Parathyroid adenoma (tissue), 2 donors: ENCODE data around the gene KIAA1671.

Experiments used
- H2AFZ ChIP-seq: fragments of 300-600 bp; sonication (generic); one replicate; pipeline ENCODE4 v1.7.0; 2017; ENCODE audit warnings: antibody characterized with exemption, mild to moderate bottlenecking
- H3K27ac ChIP-seq: fragments of 300-600 bp; sonication (generic); one replicate; pipeline ENCODE4 v1.7.0; 2017
- H3K27me3 ChIP-seq: fragments of 300-600 bp; sonication (generic); one replicate; pipeline ENCODE4 v1.7.0; 2017; ENCODE audit warnings: low read length; ENCODE audit not compliant: control insufficient read depth, insufficient read depth
- H3K36me3 ChIP-seq: fragments of 300-600 bp; sonication (generic); one replicate; pipeline ENCODE4 v1.7.0; 2017; ENCODE audit warnings: low read length; ENCODE audit not compliant: control insufficient read depth, insufficient read depth
- H3K4me1 ChIP-seq: fragments of 300-600 bp; sonication (generic); one replicate; pipeline ENCODE4 v1.7.0; 2017; ENCODE audit warnings: control low read depth
- H3K4me2 ChIP-seq: fragments of 300-600 bp; sonication (generic); one replicate; pipeline ENCODE4 v1.7.0; 2017; ENCODE audit warnings: low read length
- H3K4me3 ChIP-seq: fragments of 300-600 bp; sonication (generic); one replicate; pipeline ENCODE4 v1.7.0; 2017; ENCODE audit warnings: low read depth, low read length
- H3K79me2 ChIP-seq: fragments of 300-600 bp; sonication (generic); one replicate; pipeline ENCODE4 v1.7.0; 2017; ENCODE audit warnings: control low read depth
- H3K9ac ChIP-seq: fragments of 300-600 bp; sonication (generic); one replicate; pipeline ENCODE4 v1.7.0; 2017; ENCODE audit warnings: mild to moderate bottlenecking
- H3K9me3 ChIP-seq: fragments of 300-600 bp; sonication (generic); one replicate; pipeline ENCODE4 v1.7.0; 2017; ENCODE audit warnings: low read length; ENCODE audit not compliant: control insufficient read depth
- TF ChIP-seq, protein P1 (sequence below): fragments of 300-600 bp; sonication (generic); IDR thresholded peaks from one replicate; pipeline ENCODE4 v1.7.0; 2017; ENCODE audit warnings: antibody characterized with exemption, mild to moderate bottlenecking
- donor health status: primary hyperparathyroidism.

KIAA1671 gene

DNA sequence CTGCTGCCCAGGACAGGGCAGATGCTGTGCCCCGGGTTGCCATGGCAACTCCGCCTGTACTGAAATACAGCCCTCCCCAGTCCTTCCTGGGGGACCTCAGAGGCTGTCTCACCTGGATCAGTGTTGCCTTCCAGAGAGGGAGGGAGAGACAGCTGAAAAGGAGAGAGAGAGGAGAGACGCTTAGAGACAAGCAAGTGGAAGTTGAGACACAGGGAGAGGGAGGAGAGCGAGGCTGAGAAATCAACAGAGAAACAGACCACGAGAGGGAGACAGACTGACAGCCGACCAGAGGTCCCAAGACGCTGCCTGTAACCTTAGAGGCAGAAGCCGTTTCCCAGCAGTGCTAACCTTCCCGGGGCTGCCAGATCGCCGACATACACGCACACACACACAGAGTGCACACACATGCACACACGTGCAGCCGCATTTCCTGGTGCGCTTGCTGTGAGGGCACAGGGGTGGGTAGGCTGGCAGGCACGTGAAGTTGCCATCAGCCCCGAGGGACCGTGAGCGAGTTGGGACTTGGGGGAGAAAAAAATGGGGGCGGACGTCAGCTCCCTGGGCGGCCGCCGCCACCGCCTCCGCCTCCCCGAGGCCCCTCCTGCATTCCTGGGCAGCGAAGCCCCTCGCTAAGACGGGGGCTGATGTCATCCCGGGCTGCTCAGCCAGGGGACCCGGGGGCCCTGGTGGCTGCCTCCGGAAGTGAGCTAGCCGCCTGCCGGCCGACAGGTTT, 158.5 kb downstream of the KIAA1671 start:
- H3K9ac ChIP-seq = no peak overlapping the region
- peak overlapping the region; percentile 53 for H2AFZ ChIP-seq
- TF ChIP-seq, protein P1, sequence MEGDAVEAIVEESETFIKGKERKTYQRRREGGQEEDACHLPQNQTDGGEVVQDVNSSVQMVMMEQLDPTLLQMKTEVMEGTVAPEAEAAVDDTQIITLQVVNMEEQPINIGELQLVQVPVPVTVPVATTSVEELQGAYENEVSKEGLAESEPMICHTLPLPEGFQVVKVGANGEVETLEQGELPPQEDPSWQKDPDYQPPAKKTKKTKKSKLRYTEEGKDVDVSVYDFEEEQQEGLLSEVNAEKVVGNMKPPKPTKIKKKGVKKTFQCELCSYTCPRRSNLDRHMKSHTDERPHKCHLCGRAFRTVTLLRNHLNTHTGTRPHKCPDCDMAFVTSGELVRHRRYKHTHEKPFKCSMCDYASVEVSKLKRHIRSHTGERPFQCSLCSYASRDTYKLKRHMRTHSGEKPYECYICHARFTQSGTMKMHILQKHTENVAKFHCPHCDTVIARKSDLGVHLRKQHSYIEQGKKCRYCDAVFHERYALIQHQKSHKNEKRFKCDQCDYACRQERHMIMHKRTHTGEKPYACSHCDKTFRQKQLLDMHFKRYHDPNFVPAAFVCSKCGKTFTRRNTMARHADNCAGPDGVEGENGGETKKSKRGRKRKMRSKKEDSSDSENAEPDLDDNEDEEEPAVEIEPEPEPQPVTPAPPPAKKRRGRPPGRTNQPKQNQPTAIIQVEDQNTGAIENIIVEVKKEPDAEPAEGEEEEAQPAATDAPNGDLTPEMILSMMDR = peak; percentile 21
- H3K4me3 ChIP-seq = peak overlapping the region; percentile 49
- no peaks in the 10 kb centered on the region for H3K9me3 ChIP-seq
- peak overlapping the region; percentile 29 for H3K27ac ChIP-seq
- no peaks in the 10 kb centered on the region for H3K4me1 ChIP-seq
- H3K4me2 ChIP-seq = peak overlapping the region; percentile 79
- no peaks in the 10 kb centered on the region for H3K27me3 ChIP-seq
- H3K36me3 ChIP-seq = no peaks in the 10 kb centered on the region
- peaks cover 2% of the 10 kb centered on the region for H3K79me2 ChIP-seq

DNA sequence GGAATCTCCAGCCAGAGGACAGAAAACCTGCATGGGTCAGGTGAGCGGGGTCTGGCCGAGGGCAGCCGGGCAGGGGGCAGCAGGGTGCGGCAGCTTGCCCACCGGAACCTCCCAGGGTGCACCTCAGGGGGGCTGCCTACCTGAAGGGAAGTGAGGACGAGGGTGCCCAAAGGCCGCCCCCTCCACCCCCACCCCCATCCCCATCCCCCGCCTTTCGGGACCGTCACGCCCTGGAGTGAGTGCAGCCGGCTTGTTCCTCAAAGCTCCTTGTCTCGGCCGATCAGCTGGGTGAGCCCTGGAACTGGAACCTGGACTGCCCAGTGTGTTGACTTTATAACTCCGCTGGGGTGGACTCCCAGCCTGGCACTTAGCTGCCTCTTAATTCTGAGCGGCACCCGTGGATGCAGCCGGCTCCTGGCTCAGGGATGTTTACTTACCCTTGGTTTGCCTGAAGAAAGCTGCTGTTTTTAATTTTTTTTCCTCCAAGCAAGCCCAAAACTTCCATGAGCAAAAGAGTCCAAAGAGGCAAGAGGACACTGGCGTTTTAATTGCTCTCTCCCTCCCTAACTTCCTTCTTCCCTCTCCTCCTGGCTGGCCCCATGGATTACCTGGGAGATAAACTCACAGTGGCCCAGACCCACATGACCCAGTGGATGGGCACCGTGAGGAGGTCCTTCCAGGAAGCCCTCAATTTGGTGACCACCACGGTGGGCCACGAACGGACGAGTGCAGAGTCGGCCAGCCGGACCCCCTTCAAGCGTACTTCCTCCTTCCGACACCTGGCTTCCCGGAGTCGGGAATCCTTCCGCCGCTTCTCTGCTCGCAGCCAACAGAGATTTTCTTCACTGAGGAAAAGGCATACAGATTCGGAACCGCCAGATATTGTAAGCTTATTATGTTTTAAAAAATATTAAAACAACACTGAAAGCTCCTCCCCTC, 159.3 kb downstream of the KIAA1671 start:
- TF ChIP-seq, protein P1 = no peak
- no peak overlapping the region for H2AFZ ChIP-seq
- H3K4me2 ChIP-seq = peak overlapping the region; percentile 79
- H3K4me3 ChIP-seq = peak overlapping the region; percentile 49
- no peaks in the 10 kb centered on the region for H3K36me3 ChIP-seq
- H3K27ac ChIP-seq = no peak overlapping the region
- H3K27me3 ChIP-seq = no peaks in the 10 kb centered on the region
- no peaks in the 10 kb centered on the region for H3K4me1 ChIP-seq
- H3K79me2 ChIP-seq = peaks cover 2% of the 10 kb centered on the region
- H3K9me3 ChIP-seq = no peaks in the 10 kb centered on the region
- H3K9ac ChIP-seq = no peak overlapping the region

DNA sequence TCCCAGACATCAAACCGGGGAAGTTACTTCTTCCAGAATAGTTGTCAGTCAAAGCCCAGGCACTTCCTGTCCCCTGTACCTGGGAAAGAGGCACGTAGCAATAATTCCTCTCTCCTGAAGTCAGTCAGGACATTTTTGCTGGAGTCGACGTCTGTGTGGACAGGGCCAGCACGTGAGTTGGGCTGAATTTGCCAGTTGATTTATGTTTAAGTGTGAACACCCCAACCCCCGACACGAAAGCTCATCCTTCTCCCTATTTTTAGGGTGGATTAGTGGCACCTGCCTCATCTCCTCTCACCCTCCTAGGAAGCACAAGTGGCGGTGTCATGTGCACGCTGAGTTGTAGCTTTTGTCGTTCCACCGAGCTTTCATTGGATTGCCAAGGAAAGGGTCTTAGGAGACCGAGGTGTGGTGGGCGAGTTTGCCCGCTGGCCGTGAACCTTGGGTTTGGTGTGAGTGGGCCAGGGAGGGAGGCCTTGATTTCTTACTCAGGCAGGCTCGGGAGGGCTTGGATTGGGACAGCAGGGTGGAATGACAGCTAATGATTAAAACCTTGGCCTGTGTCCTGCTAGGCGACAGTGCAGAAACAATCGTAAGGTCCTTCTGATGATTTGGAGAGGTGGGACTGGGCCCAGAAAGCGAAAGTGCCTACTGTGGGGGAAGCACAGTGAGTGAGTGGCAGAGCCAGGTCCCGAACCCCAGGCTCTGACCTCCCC, 160.2 kb downstream of the KIAA1671 start:
- H2AFZ ChIP-seq = no peak overlapping the region
- H3K36me3 ChIP-seq = no peaks in the 10 kb centered on the region
- no peak overlapping the region for H3K27ac ChIP-seq
- no peak overlapping the region for H3K4me2 ChIP-seq
- H3K9me3 ChIP-seq = no peaks in the 10 kb centered on the region
- TF ChIP-seq, protein P1 = no peak
- peaks cover 2% of the 10 kb centered on the region for H3K79me2 ChIP-seq
- H3K4me3 ChIP-seq = no peak overlapping the region
- H3K4me1 ChIP-seq = no peaks in the 10 kb centered on the region
- H3K27me3 ChIP-seq = no peaks in the 10 kb centered on the region
- H3K9ac ChIP-seq = no peak overlapping the region

DNA sequence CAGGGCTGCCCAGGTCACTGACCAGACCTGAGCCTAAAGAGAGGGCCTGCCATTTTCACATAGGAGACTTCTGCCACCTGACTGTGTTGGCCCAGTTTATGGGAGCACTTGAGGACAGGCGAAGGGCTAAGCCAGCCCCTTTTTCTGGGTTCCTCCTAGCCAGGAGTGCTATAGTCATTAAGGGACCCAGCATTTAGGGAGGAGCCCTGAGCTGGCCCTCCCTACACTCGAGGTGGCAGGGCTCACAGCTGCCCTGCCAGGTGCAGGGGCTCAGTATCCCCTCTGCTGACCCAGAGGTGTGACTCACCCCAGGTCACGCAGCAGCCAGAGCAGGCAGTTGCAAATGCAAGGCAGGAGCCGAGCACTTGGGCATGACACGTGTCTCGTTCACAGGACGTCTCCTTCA, 160.8 kb downstream of the KIAA1671 start:
- Histone ChIP-seq H3K4me2 (no peak overlapping the region), H3K4me1 (no peaks in the 10 kb centered on the region), H3K9ac (no peak overlapping the region), H2AFZ (no peak overlapping the region), H3K36me3 (no peaks in the 10 kb centered on the region), H3K27me3 (no peaks in the 10 kb centered on the region), H3K9me3 (no peaks in the 10 kb centered on the region), H3K27ac (no peak overlapping the region), H3K4me3 (no peak overlapping the region), H3K79me2 (peaks cover 2% of the 10 kb centered on the region)
- TF ChIP-seq, protein P1 = no peak
